Measurements from ENCODE around the gene SLC66A2.

Gene SLC66A2

DNA sequence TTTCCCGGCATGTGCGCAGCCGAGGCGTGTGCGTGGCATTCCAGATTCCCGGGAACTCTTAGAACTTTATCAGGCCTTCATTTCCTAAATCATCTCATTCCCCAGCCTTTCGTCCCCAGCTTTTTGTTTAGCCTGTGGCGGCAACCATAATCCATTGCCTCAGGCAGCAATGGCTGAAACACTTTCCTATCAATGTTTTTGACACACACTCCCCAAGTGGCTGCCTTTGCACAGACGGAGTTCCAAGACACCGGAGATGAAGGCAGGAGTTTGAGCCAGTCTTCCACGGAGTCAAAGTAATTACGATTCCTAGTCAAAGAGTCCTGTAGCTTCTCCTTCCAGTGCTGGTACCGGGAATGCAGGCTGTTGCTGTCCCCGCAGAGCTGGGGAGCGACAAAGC lies 88.9 kb downstream of the SLC66A2 start:
- Histone ChIP-seq H3K27ac (no peak overlapping the region), H3K4me3 (no peak overlapping the region)

DNA sequence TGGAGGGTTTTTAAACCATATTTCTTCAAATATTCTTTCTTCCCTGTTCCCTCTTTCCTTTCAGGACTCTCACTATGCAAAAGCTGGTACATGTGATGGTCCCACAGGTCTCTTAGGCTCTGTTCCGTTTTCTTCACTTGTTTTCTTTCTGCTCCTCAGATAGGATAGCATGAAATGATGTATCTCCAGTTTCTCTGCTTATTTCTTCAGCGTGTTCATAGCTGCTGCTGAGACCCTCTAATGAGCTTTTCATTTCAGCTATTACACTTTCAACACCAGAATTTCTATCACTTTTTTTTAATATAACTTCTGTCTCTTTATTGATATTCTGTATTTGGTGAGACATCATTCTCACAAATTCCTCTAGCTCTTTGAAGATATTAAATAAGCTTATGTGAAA lies 89.8 kb downstream of the SLC66A2 start:
- no peak overlapping the region for H3K4me3 ChIP-seq

DNA sequence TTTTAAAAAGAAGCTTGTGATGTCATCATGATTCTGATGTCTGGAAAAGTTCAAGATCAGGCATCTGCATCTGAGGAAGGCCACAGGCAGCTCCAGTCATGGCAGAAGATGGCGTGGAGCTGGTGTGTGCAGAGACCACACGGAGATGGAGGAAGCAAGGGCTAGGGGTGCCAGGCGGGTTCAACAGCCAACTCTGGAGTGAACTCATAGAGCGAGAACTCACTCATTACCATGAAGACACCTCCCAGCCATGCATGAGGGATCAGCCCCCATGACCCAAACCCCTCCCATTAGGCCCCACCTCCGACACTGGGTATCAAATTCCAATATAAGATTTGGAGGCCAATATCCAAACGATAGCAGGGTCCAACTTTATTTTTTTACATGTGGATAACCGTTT lies 92.1 kb downstream of the SLC66A2 start:
- Histone ChIP-seq H3K4me3 (no peak overlapping the region), H3K27ac (no peak overlapping the region)

More for the DNA sequence above, 89.8 kb downstream of the SLC66A2 start:
- H3K27ac ChIP-seq: no peak overlapping the region

DNA sequence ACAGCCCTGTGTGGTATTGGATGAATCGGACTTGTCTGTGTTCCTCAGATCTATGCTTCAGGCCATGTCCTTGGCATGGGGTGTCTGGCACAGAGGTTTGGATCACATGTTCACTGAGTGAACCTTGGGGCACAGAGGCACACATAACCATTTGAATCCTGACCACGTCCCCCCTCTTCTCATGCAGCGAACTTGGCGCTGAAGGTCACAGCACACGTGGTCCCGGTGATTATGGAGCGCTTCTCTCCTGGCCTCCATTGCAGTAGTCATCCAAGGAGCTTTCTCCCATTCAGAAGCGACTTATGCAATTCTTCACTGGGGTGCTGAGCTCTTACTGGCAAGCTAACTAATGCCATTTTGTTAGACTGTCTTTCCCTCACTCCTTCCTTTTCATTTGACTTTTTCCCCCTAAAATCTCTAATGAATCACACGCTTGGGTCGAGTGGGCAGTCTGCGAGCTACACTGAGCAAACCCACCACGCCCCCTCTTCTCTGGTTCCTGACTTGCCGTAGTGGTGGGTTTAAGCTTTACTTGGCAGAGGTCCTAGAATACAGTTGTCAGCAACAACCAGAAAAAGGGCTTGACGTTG lies 94.3 kb downstream of the SLC66A2 start:
- no peak overlapping the region for H3K27ac ChIP-seq
- no peak overlapping the region for H3K4me3 ChIP-seq

DNA sequence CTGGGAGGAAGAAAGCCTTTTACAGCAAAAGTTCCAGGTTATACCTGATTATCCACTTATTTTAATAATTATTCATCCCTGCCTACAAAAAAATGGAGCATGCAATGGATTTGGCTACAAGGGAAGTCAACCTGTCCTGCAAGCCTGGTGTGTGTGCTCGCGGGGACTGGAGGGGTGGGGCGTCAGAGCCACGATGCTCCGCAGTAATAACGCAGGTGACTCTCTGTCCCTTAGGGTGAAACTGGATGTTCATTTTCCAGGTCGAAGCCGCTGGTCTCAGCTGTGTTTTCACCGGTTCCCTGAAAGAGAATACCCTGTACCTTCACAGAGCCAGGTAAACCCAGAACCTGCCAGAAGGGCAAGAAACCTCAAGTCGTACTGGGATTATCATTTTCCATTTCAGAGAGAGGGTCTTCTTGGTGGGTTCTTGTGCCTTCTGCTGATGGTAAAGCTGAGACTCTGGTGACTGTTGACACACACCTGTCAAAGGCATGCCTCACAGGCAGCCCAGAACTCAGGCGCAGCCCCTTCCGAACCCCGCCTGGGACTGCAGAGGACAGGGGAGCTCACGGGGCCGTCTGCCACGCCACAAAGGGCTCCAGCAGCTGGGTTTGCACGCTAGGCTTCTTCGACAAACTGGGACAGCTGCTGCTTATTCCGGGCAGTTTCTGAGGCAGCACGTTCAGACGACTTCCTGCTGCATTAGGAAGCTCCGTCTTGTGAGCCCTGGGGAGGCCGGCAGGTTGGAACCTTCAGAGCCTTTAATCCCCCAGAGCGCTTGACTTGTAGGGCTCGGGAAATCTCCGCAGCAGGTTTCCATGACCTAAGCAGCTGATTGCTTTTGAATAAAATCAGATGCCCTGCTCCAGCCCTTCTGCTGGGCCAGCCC lies 95.1 kb downstream of the SLC66A2 start:
- H3K27ac ChIP-seq: peak overlapping the region in 1 of 21 experiments; percentile 41
- no peak overlapping the region for H3K4me3 ChIP-seq

DNA sequence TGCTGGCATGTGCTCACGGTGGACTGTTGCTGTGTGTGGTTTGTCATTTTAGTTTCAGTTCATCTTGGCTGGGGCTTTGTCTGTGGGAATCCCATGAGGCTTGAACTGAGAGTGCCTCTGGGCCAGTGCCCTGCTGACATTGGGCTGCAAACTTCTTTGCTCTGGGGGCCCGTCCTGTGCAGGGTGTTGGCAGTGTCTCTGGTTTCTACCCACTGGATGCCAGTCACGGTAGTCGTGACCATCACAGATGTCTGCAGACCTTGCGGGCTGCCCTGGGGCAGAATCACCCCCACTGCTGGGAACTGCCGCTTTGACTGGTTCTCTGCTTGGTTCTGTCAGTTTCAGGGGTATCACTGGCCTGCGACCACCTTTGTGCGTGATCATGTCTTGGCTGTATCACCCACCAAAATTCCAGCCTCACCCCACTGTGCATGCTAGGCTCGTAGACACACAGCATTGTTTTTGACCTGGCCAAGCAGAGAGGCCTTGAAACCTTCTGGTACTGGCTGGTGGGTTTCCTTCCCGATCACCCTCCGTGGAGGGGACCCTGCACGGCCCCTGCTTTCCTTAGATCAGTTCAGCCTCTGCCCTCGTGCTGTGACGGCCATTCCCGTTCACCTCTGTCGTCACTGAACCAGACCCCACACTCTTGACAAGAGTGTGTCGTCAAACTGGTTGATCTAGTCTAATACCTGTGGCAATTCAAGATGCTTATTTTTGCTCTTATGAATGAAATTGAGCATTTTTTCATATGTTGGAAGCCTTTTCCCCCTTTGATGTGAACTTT lies 96.1 kb downstream of the SLC66A2 start:
- H3K4me3 ChIP-seq: no peak overlapping the region
- no peak overlapping the region for H3K27ac ChIP-seq

DNA sequence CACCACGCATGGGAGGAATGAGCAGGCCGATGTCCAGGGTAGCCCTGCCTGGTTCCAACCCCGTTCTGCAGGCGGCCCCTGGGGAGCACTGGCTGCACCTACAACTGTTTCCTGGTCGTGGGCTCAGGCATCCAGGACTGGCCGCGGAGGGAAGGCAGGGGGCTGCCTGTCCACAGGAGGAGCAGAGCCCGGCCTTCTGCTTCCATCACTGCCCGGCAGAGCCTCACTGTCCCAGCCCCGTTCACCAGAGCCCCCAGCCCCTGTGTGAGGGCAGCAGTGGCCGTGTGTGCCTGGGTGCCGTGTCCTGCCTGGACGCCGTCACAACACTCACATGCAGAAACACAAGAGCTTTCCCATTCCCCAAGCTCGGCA lies 97.5 kb downstream of the SLC66A2 start:
- no peak overlapping the region for H3K4me3 ChIP-seq
- H3K27ac ChIP-seq: no peak overlapping the region

DNA sequence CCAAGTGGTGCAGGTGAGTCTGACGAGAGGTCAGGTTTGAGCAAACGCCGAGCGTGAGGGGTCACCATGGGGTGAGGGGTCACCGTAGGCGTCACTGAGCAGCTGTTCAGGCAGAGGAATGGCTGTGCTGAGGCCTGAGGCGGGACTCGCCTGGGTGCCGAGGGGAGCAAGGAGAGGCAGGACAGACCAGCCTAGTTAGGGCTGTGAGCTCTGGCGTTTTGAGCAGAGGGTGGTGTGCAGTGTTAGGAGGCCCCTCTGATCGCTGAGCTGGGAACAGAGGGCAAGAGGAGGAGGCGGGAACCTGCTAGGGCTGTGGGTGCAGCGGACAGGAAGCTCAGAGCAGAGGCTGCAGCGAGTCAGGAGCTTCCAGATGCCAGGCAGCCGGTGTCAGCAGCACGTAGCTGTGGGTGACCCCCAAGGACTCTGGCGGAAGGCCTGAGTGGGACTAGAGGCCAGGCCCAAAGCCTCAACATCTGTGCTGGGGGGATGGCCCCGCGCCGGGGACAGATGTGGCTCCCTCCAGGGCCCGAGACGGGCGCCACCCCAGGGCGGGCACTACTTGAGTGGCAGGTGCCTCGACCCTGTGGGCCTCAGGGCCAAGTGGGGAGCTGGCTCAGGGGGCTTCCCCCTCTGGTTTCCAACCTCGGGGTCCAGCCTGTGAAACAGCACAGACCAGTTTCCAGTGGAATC lies 98.0 kb downstream of the SLC66A2 start:
- Histone ChIP-seq H3K27ac (no peak overlapping the region), H3K4me3 (no peak overlapping the region)

DNA sequence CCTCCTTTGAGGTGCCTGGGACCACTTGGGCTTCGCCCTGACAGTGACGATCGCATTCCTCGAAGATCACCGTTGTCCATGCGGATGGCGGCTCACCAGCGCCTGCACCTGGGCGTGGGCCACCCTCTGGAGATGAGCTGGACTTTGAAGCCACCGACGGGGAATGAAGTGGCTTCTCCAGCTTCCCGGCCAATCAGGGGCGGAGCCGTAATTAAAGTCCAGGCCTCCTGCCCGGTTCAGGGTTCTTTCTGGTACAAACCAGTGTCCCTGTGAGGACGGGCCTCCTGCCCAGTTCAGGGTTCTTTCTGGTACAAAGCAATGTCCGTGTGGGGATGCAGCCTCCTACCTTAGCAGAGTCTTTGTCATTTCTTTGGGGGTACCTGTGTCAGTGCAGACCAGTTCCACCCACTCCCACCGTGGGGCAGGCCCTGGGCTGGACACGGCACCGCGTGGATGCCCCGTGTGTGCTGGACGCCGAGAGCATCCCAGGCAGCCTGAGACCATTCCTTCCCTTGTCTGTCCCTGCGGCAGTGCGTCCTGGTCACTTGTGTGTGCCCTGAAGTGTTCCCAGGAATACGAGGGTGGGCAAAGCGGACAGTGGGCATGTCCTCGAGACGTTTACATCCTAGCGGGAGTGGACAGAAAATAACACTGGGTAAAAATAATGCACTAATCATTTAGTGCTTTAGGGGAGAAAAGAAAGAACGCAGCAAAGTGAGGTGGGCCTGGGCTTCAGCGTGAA lies 98.7 kb downstream of the SLC66A2 start:
- H3K27ac ChIP-seq: no peak overlapping the region
- no peak overlapping the region for H3K4me3 ChIP-seq
